HCT116 (cell line): ENCODE data around the gene CD27.

Experiments used
- ATF3 ChIP-seq: IDR thresholded peaks from 2 replicates; pipeline ENCODE4 v1.6.1; 2012
- CEBPB ChIP-seq: IDR thresholded peaks from 2 replicates; pipeline ENCODE4 v1.6.1; 2012; ENCODE audit warnings: low read depth
- CTCF ChIP-seq, 3 experiments: fragments of 200-600 bp in 1 of 3; sonication (generic) in 1 of 3; IDR thresholded peaks in 2 of 3; conservative IDR thresholded peaks in 1 of 3; 2 replicates each; pipeline ENCODE4 v1.5.1; 2012 to 2017; ENCODE audit warnings: low read depth in 2 of 3, low read length in 2 of 3, antibody characterized with exemption in 1 of 3, borderline replicate concordance in 1 of 3, control low read depth in 1 of 3, mild to moderate bottlenecking in 1 of 3, mixed read lengths in 1 of 3, mixed run types in 1 of 3, moderate library complexity in 1 of 3; ENCODE audit not compliant: insufficient read depth in 1 of 3
- SP1 ChIP-seq: IDR thresholded peaks from 2 replicates; pipeline ENCODE4 v1.6.1; 2012; ENCODE audit warnings: low read depth
- SRF ChIP-seq: IDR thresholded peaks from 2 replicates; pipeline ENCODE4 v1.6.1; 2012; ENCODE audit warnings: low read depth
- ZBTB33 ChIP-seq: IDR thresholded peaks from 2 replicates; pipeline ENCODE4 v1.6.1; 2011; ENCODE audit warnings: mild to moderate bottlenecking, low read length, moderate library complexity; ENCODE audit not compliant: insufficient replicate concordance; ENCODE audit errors: extremely low read depth

GRCh38 chr12:6444031-6444430 is 724 bp upstream of the CD27 start:
- TF ChIP-seq ZBTB33 (no peak), CEBPB (no peak), SP1 (no peak), SRF (no peak), ATF3 (no peak), CTCF (IDR thresholded peaks at IDR 0.05 in 2 of 3, conservative IDR thresholded peaks at IDR 0.05 in 1 of 3; ENCODE audit: borderline replicate concordance in 1 of 3, insufficient read depth in 1 of 3, low read depth in 2 of 3, low read length in 2 of 3) (no peak)
